ENCODE results near the gene MARCHF10.

DNA sequence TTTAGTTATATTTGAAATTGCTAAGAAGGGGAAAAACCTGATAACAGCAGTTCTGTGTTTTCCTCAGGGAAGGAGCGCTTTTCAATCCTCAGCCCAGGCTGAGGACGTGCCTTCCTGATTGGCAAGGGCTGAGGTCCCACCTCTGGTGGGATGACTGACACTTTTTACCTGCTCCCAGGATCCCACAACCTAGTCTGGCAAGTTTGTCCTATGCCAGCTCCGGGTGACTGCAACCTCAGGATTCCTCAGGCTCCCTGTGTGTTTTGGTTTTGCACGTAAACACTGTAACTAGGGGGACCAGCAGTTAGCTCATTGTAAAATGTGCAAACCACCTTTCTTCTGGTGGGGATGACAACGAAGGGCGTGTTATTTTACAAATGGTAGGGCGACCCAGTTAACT, 7.5 kb downstream of the MARCHF10 start:
- no peak for TF ChIP-seq SP1 (IDR thresholded peaks at IDR 0.05)
- no peak for TF ChIP-seq FOXM1 (IDR thresholded peaks at IDR 0.05; ENCODE audit: borderline replicate concordance)
